MM.1S (cell line): ENCODE results near the gene YTHDF1.

ENCODE experiments used
- DNase-seq: peaks from one replicate; pipeline ENCODE4 v3.0.0-alpha.2; 2015
- H2AFZ ChIP-seq: fragments of 300-600 bp; sonication (generic); 2 replicates; pipeline ENCODE4 v1.6.0; 2016; ENCODE audit warnings: antibody characterized with exemption, low read length
- H3F3A ChIP-seq: fragments of 300-600 bp; sonication (generic); 2 replicates; pipeline ENCODE4 v1.6.1; 2016; ENCODE audit warnings: mild to moderate bottlenecking, antibody characterized with exemption, low read length, moderate library complexity, mixed read lengths; ENCODE audit not compliant: insufficient read depth
- H3K27ac ChIP-seq: fragments of 300-600 bp; sonication (generic); 2 replicates; pipeline ENCODE4 v1.5.1; 2016; ENCODE audit warnings: mild to moderate bottlenecking, low read length
- H3K27me3 ChIP-seq: fragments of 300-600 bp; sonication (generic); replicated peaks from 2 replicates; pipeline ENCODE4 v1.6.0; 2016; ENCODE audit warnings: low read length; ENCODE audit not compliant: insufficient read depth
- H3K36me3 ChIP-seq: fragments of 300-600 bp; sonication (generic); replicated peaks from 2 replicates; pipeline ENCODE4 v1.6.1; 2016; ENCODE audit warnings: mild to moderate bottlenecking, low read length, mixed read lengths; ENCODE audit not compliant: insufficient read depth
- H3K4me1 ChIP-seq: fragments of 300-600 bp; sonication (generic); 2 replicates; pipeline ENCODE4 v1.6.1; 2016; ENCODE audit warnings: low read length, mixed read lengths
- H3K4me2 ChIP-seq: fragments of 300-600 bp; sonication (generic); 2 replicates; pipeline ENCODE4 v1.6.0; 2016; ENCODE audit warnings: low read depth, low read length
- H3K4me3 ChIP-seq: fragments of 300-600 bp; sonication (generic); 2 replicates; pipeline ENCODE4 v1.5.1; 2016; ENCODE audit warnings: low read length, mixed read lengths
- H3K79me2 ChIP-seq: fragments of 300-600 bp; sonication (generic); 2 replicates; pipeline ENCODE4 v1.6.1; 2016; ENCODE audit warnings: mixed run types, low read length, mixed read lengths
- H3K9ac ChIP-seq: fragments of 300-600 bp; sonication (generic); 2 replicates; pipeline ENCODE4 v1.6.1; 2016; ENCODE audit warnings: low read length, mixed read lengths
- H3K9me2 ChIP-seq: fragments of 300-600 bp; sonication (generic); replicated peaks from 2 replicates; pipeline ENCODE4 v1.6.1; 2016; ENCODE audit warnings: mild to moderate bottlenecking, low read length, mixed read lengths; ENCODE audit not compliant: insufficient read depth
- H3K9me3 ChIP-seq: fragments of 300-600 bp; sonication (generic); replicated peaks from 2 replicates; pipeline ENCODE4 v1.6.1; 2016; ENCODE audit warnings: mild to moderate bottlenecking, low read length, mixed read lengths; ENCODE audit not compliant: insufficient read depth
- H4K20me1 ChIP-seq: fragments of 300-600 bp; sonication (generic); 2 replicates; pipeline ENCODE4 v1.6.1; 2016; ENCODE audit warnings: mild to moderate bottlenecking, low read length, moderate library complexity, mixed read lengths; ENCODE audit not compliant: insufficient read depth
- EZH2 ChIP-seq: fragments of 300-600 bp; sonication (generic); optimal IDR thresholded peaks from 2 replicates; pipeline ENCODE3; 2017; ENCODE audit warnings: low read depth, mild to moderate bottlenecking, antibody characterized with exemption, low read length, mixed read lengths
- EZH2phosphoT487 ChIP-seq: fragments of 300-600 bp; sonication (generic); IDR thresholded peaks from 2 replicates; pipeline ENCODE4 v1.6.1; 2018; ENCODE audit warnings: antibody characterized with exemption, low read length
- TF ChIP-seq, protein P1 (sequence below): fragments of 300-600 bp; sonication (generic); IDR thresholded peaks from 2 replicates; pipeline ENCODE4 v1.5.1; 2016; ENCODE audit warnings: antibody characterized with exemption, low read length, mixed read lengths

YTHDF1 gene

DNA sequence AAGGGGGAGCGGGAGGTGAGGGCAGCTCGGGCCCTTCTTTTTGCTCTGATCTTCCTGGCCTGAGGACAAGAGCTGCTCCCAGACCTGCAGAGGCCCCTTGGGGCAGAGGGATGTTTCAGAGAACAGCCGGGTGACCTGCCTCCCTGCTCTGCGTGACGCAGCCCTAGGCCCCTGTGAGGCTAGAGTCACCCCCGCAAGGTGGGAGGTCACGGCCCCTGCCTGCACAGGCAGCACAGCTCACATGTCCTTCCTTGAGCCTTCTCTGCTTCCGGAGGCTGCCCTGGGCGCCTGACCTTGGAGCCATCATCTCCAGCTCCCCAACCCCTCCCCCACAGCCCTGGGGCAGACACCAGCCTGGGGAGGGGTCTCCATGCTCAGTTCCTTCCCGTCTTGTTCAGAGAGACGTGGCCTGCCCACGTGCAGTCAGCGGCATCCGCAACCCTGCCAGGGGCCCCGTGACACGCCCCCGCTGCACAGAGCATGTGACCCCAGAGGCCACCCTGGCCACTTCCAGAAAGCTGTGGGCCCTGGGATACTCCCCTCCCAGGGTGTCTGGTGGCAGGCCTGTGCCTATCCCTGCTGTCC is 19.6 kb upstream of the YTHDF1 start, which contains the start of gene BIRC7:
Gene BIRC7 (plus strand): TSS at position 507 of the 585 bp plus-strand sequence. CDS start 192 bp downstream, outside the sequence.
- Histone ChIP-seq H3K4me2 (no peak within 1 kb of the TSS), H4K20me1 (no peaks in the 10 kb centered on the region), H3K36me3 (no peaks in the 10 kb centered on the region), H3K4me3 (no peak within 1 kb of the TSS), H2AFZ (no peak within 1 kb of the TSS), H3K27ac (no peak within 1 kb of the TSS), H3K4me1 (no peaks in the 10 kb centered on the region), H3K79me2 (no peaks in the 10 kb centered on the region), H3K27me3 (peaks cover 97% of the 10 kb centered on the region), H3F3A (no peaks in the 10 kb centered on the region), H3K9me3 (no peaks in the 10 kb centered on the region), H3K9ac (no peak within 1 kb of the TSS), H3K9me2 (no peaks in the 10 kb centered on the region)
- no peak for DNase-seq
- TF ChIP-seq, protein P1, sequence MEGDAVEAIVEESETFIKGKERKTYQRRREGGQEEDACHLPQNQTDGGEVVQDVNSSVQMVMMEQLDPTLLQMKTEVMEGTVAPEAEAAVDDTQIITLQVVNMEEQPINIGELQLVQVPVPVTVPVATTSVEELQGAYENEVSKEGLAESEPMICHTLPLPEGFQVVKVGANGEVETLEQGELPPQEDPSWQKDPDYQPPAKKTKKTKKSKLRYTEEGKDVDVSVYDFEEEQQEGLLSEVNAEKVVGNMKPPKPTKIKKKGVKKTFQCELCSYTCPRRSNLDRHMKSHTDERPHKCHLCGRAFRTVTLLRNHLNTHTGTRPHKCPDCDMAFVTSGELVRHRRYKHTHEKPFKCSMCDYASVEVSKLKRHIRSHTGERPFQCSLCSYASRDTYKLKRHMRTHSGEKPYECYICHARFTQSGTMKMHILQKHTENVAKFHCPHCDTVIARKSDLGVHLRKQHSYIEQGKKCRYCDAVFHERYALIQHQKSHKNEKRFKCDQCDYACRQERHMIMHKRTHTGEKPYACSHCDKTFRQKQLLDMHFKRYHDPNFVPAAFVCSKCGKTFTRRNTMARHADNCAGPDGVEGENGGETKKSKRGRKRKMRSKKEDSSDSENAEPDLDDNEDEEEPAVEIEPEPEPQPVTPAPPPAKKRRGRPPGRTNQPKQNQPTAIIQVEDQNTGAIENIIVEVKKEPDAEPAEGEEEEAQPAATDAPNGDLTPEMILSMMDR, result no peak
- no peak for TF ChIP-seq EZH2
- TF ChIP-seq EZH2phosphoT487, result no peak

DNA sequence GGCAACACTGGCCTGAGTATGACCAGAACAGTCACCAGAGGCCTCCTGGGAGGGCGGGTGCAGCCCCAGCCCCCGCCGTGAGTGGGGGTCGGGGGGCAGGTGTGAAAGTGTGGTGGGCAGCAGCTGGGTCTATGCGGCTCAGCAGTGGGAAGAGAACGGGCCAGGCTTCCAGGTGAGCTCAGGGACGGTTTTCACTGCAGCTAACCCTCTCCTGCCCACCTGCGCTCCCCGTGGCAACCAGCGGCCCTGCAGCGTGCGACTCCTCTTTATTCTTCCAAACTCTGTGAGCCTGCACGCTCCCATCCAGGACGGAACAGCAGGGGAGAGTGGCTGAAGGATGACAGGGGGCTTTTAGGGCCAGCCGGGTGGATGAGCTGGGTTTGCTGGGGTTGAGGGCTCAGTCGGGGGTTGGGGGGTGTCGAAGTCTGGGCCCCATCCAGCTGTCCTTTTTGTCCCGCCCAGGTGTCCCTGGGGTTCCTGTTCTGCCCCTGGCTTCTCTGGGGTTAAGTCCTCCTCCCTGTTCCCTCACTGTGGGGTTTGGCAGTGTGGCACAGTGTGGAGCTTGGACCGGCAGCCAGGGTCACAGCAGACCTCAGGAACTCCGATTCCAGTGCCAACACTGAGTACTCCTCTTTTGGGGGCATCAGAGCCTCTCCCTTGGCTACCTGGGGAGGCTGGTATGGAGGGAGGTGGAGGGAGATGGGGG is 18.9 kb upstream of the YTHDF1 start:
- no peaks in the 10 kb centered on the region for H4K20me1 ChIP-seq
- no peaks in the 10 kb centered on the region for H3K4me1 ChIP-seq
- peaks cover 98% of the 10 kb centered on the region for H3K27me3 ChIP-seq
- DNase-seq, result no peak
- H3K27ac ChIP-seq, result no peak overlapping the region
- no peaks in the 10 kb centered on the region for H3K9me2 ChIP-seq
- H3K9me3 ChIP-seq, result no peaks in the 10 kb centered on the region
- H3K9ac ChIP-seq, result no peak overlapping the region
- H3K4me3 ChIP-seq, result no peak overlapping the region
- H3K79me2 ChIP-seq, result no peaks in the 10 kb centered on the region
- TF ChIP-seq, protein P1, result peak; percentile 44
- no peak for TF ChIP-seq EZH2phosphoT487
- no peaks in the 10 kb centered on the region for H3K36me3 ChIP-seq
- no peak overlapping the region for H2AFZ ChIP-seq
- no peak overlapping the region for H3K4me2 ChIP-seq
- no peaks in the 10 kb centered on the region for H3F3A ChIP-seq

DNA sequence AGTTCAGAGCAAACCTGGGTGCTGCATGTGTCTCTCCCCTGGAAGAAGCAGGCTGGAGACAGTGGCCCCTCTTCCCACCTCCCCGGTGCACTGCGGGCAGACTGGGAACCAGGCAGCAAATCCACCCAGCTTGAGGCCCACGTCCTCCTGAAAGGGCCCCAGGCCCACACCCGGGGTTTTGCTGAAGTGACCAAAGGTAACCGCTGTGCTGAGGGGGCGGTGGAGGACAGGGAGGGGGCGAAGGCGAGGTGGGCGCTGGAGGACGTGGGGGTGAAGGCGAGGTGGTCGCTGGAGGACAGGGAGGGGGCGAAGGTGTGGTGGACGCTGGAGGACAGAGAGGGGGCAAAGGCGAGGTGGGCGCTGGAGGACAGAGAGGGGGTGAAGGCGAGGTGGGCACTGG is 18.0 kb upstream of the YTHDF1 start:
- no peaks in the 10 kb centered on the region for H3K36me3 ChIP-seq
- TF ChIP-seq EZH2 (no peak), EZH2phosphoT487 (no peak)
- TF ChIP-seq, protein P1, result no peak
- DNase-seq, result no peak
- H3F3A ChIP-seq, result no peaks in the 10 kb centered on the region
- H3K4me1 ChIP-seq, result no peaks in the 10 kb centered on the region
- no peak overlapping the region for H3K9ac ChIP-seq
- H3K79me2 ChIP-seq, result no peaks in the 10 kb centered on the region
- H3K27ac ChIP-seq, result no peak overlapping the region
- peaks cover 98% of the 10 kb centered on the region for H3K27me3 ChIP-seq
- H3K9me2 ChIP-seq, result no peaks in the 10 kb centered on the region
- H3K4me2 ChIP-seq, result no peak overlapping the region
- H3K4me3 ChIP-seq, result no peak overlapping the region
- H4K20me1 ChIP-seq, result no peaks in the 10 kb centered on the region
- H3K9me3 ChIP-seq, result no peaks in the 10 kb centered on the region
- H2AFZ ChIP-seq, result no peak overlapping the region
